HepG2 (cell line): Measurements from ENCODE around the gene BFAR. TPM values are rescaled to one million over a fixed set of nuclear protein-coding genes. Genes with fewer than 3 reads are reported as not detected.

ENCODE experiments used
- ATAC-seq: fragments of 200-7000 bp; cut with Tn5 transposase; 3 replicates; pipeline ENCODE4 v1.9.1; 2020; ENCODE audit warnings: mild to moderate bottlenecking, moderate library complexity
- BruUV-seq: library from RNA; stranded (reverse); fragments of 400-500 nt; replicated peaks from 2 replicates; lab custom pipeline; 2021; lab: Mats Ljungman, UMichigan
- CTCF ChIA-PET: fragments of 300-600 bp; formaldehyde crosslinking; extraction: SDS; loops from one replicate; lab custom pipeline; 2021; ENCODE audit warnings: low total read pairs, inconsistent platforms, low intra/inter-chr PET ratio; lab: Yijun Ruan, JAX
- POLR2A ChIA-PET: fragments of 350-600 bp; sonication (Branson Sonifier 250); formaldehyde crosslinking; loops from one replicate; lab custom pipeline; 2020; ENCODE audit warnings: antibody characterized with exemption, inconsistent platforms; lab: Yijun Ruan, JAX
- DNase-seq: peaks from one replicate; pipeline ENCODE4 v3.0.0-alpha.2; 2015; ENCODE audit warnings: low spot score
- FAIRE-seq: peaks from 3 replicates; lab custom pipeline; 2011; peaks lifted over from hg19 to GRCh38; lab: Jason Lieb, UNC
- H2AFZ ChIP-seq: one replicate; pipeline ENCODE4 v1.6.1; 2011; ENCODE audit warnings: low read length, inconsistent platforms
- H3K27ac ChIP-seq: fragments of 300-600 bp; 3 replicates; pipeline ENCODE4 v1.8.0; 2011; ENCODE audit warnings: mixed run types, mild to moderate bottlenecking, mixed read lengths, low read length, inconsistent platforms; ENCODE audit not compliant: insufficient read depth; ENCODE audit errors: extremely low read length
- H3K27me3 ChIP-seq, 2 experiments: fragments of 200-600 bp in 1 of 2; 2 replicates in 1 of 2; 3 replicates in 1 of 2; pipeline versions ENCODE4 v1.6.0 to v1.8.0; 2011; ENCODE audit warnings: low read length in 2 of 2, mild to moderate bottlenecking in 2 of 2, moderate library complexity in 2 of 2, inconsistent platforms in 1 of 2; ENCODE audit not compliant: insufficient read depth in 2 of 2, control insufficient read depth in 1 of 2
- H3K36me3 ChIP-seq, 2 experiments: fragments of 200-600 bp in 1 of 2; replicated peaks in 1 of 2; 2 replicates in 1 of 2; 3 replicates in 1 of 2; pipeline versions ENCODE4 v1.5.1 to v1.8.0; 2011; ENCODE audit warnings: low read length in 2 of 2, inconsistent platforms in 1 of 2; ENCODE audit not compliant: insufficient read depth in 2 of 2, control insufficient read depth in 1 of 2
- H3K4me1 ChIP-seq: 2 replicates; pipeline ENCODE4 v1.5.1; 2012; ENCODE audit warnings: low read length, inconsistent platforms; ENCODE audit not compliant: insufficient read depth
- H3K4me2 ChIP-seq: 2 replicates; pipeline ENCODE4 v1.6.0; 2011; ENCODE audit warnings: low read depth, low read length, inconsistent platforms
- H3K4me3 ChIP-seq, 3 experiments: fragments of 200-600 bp in 1 of 3; sonication (generic), shearing (Covaris generic) in 1 of 3; replicated peaks in 1 of 3; 2 replicates each; pipeline ENCODE4 v1.5.1; 2011 to 2016; ENCODE audit warnings: low read length in 3 of 3, inconsistent platforms in 2 of 3, low read depth in 2 of 3, mild to moderate bottlenecking in 2 of 3, control low read depth in 1 of 3, mixed read lengths in 1 of 3; ENCODE audit not compliant: insufficient read depth in 1 of 3
- H3K79me2 ChIP-seq: one replicate; pipeline ENCODE4 v1.6.1; 2011; ENCODE audit warnings: low read length, inconsistent platforms; ENCODE audit not compliant: insufficient read depth
- H3K9ac ChIP-seq: 2 replicates; pipeline ENCODE4 v1.6.0; 2011; ENCODE audit warnings: mild to moderate bottlenecking, low read depth, low read length, inconsistent platforms; ENCODE audit not compliant: insufficient read depth
- H3K9me3 ChIP-seq: 2 replicates; pipeline ENCODE4 v1.5.1; 2012; ENCODE audit warnings: mild to moderate bottlenecking, low read length
- H4K20me1 ChIP-seq: 2 replicates; pipeline ENCODE4 v1.6.0; 2011; ENCODE audit warnings: inconsistent platforms, mild to moderate bottlenecking, low read length, moderate library complexity; ENCODE audit not compliant: insufficient read depth
- BHLHE40 ChIP-seq: IDR thresholded peaks from 2 replicates; pipeline ENCODE4 v1.6.1; 2011; ENCODE audit warnings: low read length, improper control_type of control experiment
- EEA1 ChIP-seq: sonication (generic); formaldehyde crosslinking; IDR thresholded peaks from 2 replicates; pipeline ENCODE4 v1.5.1; 2020; ENCODE audit warnings: mild to moderate bottlenecking, missing genetic modification reagents, borderline replicate concordance
- FOXP1 ChIP-seq, 2 experiments: fragments of 450-650 bp in 1 of 2; IDR thresholded peaks; 2 replicates each; pipeline ENCODE4 v1.6.1; 2017 to 2018; ENCODE audit warnings: antibody characterized with exemption in 1 of 2
- ISX ChIP-seq: sonication (generic); formaldehyde crosslinking; conservative IDR thresholded peaks from 2 replicates; pipeline ENCODE4 v1.5.0; 2020; ENCODE audit warnings: missing genetic modification reagents
- MED13 ChIP-seq: sonication (generic); formaldehyde crosslinking; IDR thresholded peaks from 2 replicates; pipeline ENCODE4 v1.5.0; 2020; ENCODE audit warnings: missing genetic modification reagents
- NR3C1 ChIP-seq: sonication (generic); formaldehyde crosslinking; IDR thresholded peaks from 2 replicates; pipeline ENCODE4 v1.4.0; 2020; ENCODE audit warnings: missing genetic modification reagents
- RBFOX2 ChIP-seq: fragments of 200-400 bp; formaldehyde crosslinking; IDR thresholded peaks from 2 replicates; pipeline ENCODE4 v1.6.1; 2017; ENCODE audit warnings: low read depth, mild to moderate bottlenecking, low read length
- SRY ChIP-seq: sonication (generic); formaldehyde crosslinking; IDR thresholded peaks from 2 replicates; pipeline ENCODE4 v1.8.0; 2022; ENCODE audit warnings: mild to moderate bottlenecking, missing genetic modification reagents
- STAG1 ChIP-seq: sonication (generic); formaldehyde crosslinking; IDR thresholded peaks from 2 replicates; pipeline ENCODE4 v1.4.0; 2020; ENCODE audit warnings: missing genetic modification reagents
- ZNF124 ChIP-seq: sonication (generic); formaldehyde crosslinking; IDR thresholded peaks from 2 replicates; pipeline ENCODE4 v1.4.0; 2020; ENCODE audit warnings: missing genetic modification reagents
- ZNF552 ChIP-seq: sonication (generic); formaldehyde crosslinking; IDR thresholded peaks from 2 replicates; pipeline ENCODE4 v1.9.0; 2022; ENCODE audit warnings: missing genetic modification reagents, mild to moderate bottlenecking, borderline replicate concordance
- ZNF746 ChIP-seq: sonication (generic); formaldehyde crosslinking; IDR thresholded peaks from 2 replicates; pipeline ENCODE4 v1.8.0; 2022; ENCODE audit warnings: mild to moderate bottlenecking, missing genetic modification reagents
- ZNF790 ChIP-seq: sonication (generic); formaldehyde crosslinking; IDR thresholded peaks from 2 replicates; pipeline ENCODE4 v1.8.0; 2022; ENCODE audit warnings: missing genetic modification reagents, mild to moderate bottlenecking, borderline replicate concordance
- WGBS: methylation state at CpG from one replicate; pipeline ENCODE4 v1.1.6; 2017; ENCODE audit warnings: low lambda C conversion rate; 5-methylcytosine and 5-hydroxymethylcytosine counted together
- in situ Hi-C: cut with HindIII; loops from 2 replicates; pipeline ENCODE4 v1.10.0; 2017; ENCODE audit warnings: low pct_unique_long_range_greater_than_20kb; ENCODE audit not compliant: extremely low pct_ligation_motif_present
- intact Hi-C: fragments of 100-400 bp; cut with micrococcal nuclease; formaldehyde crosslinking; loops from one replicate; pipeline ENCODE4 v1.10.0; 2022; ENCODE audit not compliant: unreplicated experiment
- polyA plus RNA-seq, 8 experiments: library from polyadenylated mRNA; depleted of rRNA in 3 of 8; stranded (reverse) in 7 of 8; unstranded in 1 of 8; fragments of >200 nt; fragmentation: Illumina TruSeq in 4 of 8; extraction: Trizol in 4 of 8; gene quantifications; 2 replicates each; pipeline versions ENCODE4 v1.2.1 to v1.2.3, GENCODE V29; 2011 to 2016; ENCODE audit warnings: low read depth in 4 of 8, missing spikeins in 1 of 8, mixed read lengths in 1 of 8; ENCODE audit not compliant: insufficient read depth in 1 of 8
- total RNA-seq, 5 experiments: library from RNA; depleted of rRNA; stranded (reverse); fragments of >200 nt; fragmentation: Illumina TruSeq; extraction: Trizol; gene quantifications; 2 replicates each; pipeline ENCODE4 v1.2.3, GENCODE V29; 2016; ENCODE audit warnings: low read depth in 1 of 5
- TF ChIP-seq, protein P1 (sequence below): IDR thresholded peaks from 2 replicates; pipeline ENCODE4 v1.6.1; 2016; ENCODE audit warnings: missing genetic modification reagents, missing compliant biosample characterization
- TF ChIP-seq, protein P2 (sequence below): IDR thresholded peaks from 2 replicates; pipeline ENCODE4 v1.6.1; 2016

The BFAR gene
- total and polyA plus RNA-seq, 2 of the 13 experiments (the other 11 are each of a cell fraction or from before 2014, with no cell fraction given), result 96.9 to 120 TPM

DNA sequence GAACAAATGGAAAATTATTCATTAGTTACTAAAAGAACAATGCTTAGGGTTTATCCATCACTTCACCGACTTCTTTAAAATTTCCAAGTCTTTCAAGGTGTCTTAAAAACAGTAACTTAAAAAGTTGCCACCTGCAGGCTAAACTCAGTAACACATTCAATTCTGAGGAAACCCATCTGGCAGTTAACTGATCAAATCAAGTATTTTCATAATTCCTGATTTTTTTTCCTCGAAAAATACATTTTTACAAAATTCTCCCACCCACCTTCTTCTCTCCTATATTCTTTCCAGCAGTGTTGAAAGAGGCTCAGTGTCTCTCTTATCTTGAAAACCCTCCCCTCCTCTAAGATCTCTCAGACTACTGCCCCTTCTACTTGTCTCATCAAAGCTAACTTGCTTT is 32.6 kb upstream of the BFAR start (continued):
- TF ChIP-seq STAG1 (CRISPR knock-in tag) (peak; percentile 40), ISX (CRISPR knock-in tag) (no peak)
- TF ChIP-seq, all 625 proteins: peak for 4

DNA sequence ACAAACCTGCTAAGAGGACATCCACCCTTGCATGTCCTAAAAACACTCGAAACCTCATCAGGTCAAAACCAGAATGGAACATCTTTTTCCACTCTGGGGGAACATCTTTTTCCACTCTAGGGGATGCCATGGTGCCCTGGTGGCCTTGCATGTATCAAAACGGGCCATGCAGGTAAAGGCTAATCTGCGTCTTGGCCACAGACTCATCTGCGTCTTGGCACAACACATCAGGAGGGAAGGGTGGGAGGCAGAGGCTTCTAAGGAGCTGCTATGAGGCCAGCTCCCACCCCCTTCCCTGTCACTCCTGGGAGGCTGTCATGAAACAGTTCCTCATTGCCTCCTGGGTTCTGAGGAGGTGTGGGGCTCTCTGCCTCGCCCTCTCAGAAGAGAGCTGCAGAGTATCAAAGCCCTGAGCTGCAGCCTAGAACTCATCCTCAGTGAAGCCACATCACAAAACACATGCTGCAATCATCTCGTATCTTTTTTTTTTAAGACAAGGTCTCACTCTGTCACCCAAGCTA is 30.2 kb upstream of the BFAR start:
- no TSS peak for BruUV-seq
- POLR2A ChIA-PET, result no interaction called here
- Histone ChIP-seq H3K9ac (no peak overlapping the region), H3K4me3 (no peak overlapping the region), H3K36me3 (peaks cover 35 to 81% of the 10 kb centered on the region in 2 experiments), H3K79me2 (no peaks in the 10 kb centered on the region), H3K4me2 (no peak overlapping the region), H3K27ac (no peak overlapping the region), H3K27me3 (no peaks in the 10 kb centered on the region), H2AFZ (no peak overlapping the region), H4K20me1 (no peaks in the 10 kb centered on the region), H3K4me1 (peaks cover 4% of the 10 kb centered on the region), H3K9me3 (no peaks in the 10 kb centered on the region)
- DNase-seq (no peak), ATAC-seq (no peak; the same call in 2 of the 3 replicates), FAIRE-seq (no peak)
- 96% methylated on average over 6 of the region's 6 CpGs for WGBS
- TF ChIP-seq EEA1, result 0 out of 2 replicates have a peak, but pooled peaks have one; percentile 35
- TF ChIP-seq ZNF746 (CRISPR knock-in tag), result no peak
- intact Hi-C loops (no loop called here), in situ Hi-C loops (no loop called here)
- CTCF ChIA-PET, result no interaction called here

DNA sequence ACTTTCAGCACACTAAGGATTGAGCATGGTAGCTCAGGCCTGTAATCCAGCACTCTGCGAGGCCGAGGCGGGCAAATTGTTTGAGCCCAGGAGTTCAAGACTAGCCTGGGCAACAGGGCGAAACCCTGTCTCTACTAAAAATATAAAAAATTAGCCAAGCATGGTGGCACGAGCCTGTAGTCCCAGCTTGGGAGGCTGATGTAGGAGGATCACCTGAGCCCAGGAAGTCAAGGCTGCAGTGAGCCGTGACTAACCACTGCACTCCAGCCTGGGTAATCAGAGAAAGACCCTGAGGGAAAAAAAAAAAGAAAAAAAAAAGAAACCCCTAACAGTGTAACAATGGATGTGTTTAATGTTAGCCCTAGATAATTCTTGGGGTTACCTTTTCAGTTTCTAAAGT is 26.6 kb upstream of the BFAR start:
- no peak overlapping the region for H2AFZ ChIP-seq
- no peaks in the 10 kb centered on the region for H3K9me3 ChIP-seq
- WGBS, result 97% methylated on average over 6 of the region's 6 CpGs
- DNase-seq, result no peak
- H4K20me1 ChIP-seq, result no peaks in the 10 kb centered on the region
- H3K36me3 ChIP-seq, result peaks cover 28 to 85% of the 10 kb centered on the region in 2 experiments
- H3K27ac ChIP-seq, result no peak overlapping the region
- in situ Hi-C loops (no loop called here), intact Hi-C loops (no loop called here)
- no peak overlapping the region for H3K4me2 ChIP-seq
- FAIRE-seq, result no peak
- no TSS peak for BruUV-seq
- H3K27me3 ChIP-seq, result no peaks in the 10 kb centered on the region
- ATAC-seq, result no peak
- POLR2A ChIA-PET, result interaction anchor here (1.6 kb wide), 1 partner anchor 24 kb away, joined by 4 read pairs; the partner anchor contains the start of gene PARN
- no peak overlapping the region for H3K9ac ChIP-seq
- CTCF ChIA-PET, result no interaction called here
- H3K4me3 ChIP-seq, result no peak overlapping the region
- peaks cover 27% of the 10 kb centered on the region for H3K4me1 ChIP-seq
- no peaks in the 10 kb centered on the region for H3K79me2 ChIP-seq
- TF ChIP-seq, protein P1, sequence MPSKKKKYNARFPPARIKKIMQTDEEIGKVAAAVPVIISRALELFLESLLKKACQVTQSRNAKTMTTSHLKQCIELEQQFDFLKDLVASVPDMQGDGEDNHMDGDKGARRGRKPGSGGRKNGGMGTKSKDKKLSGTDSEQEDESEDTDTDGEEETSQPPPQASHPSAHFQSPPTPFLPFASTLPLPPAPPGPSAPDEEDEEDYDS (CRISPR knock-in tag), result no peak
- TF ChIP-seq RBFOX2 (no peak), ZNF790 (CRISPR knock-in tag) (no peak), MED13 (CRISPR knock-in tag) (no peak), BHLHE40 (no peak), FOXP1 (IDR thresholded peaks at IDR 0.05) (no peak), FOXP1 (CRISPR knock-in tag; IDR thresholded peaks at IDR 0.05) (no peak), ZNF124 (CRISPR knock-in tag) (no peak), ZNF552 (CRISPR knock-in tag) (no peak), NR3C1 (no peak), SRY (CRISPR knock-in tag) (no peak)
- TF ChIP-seq, protein P2, sequence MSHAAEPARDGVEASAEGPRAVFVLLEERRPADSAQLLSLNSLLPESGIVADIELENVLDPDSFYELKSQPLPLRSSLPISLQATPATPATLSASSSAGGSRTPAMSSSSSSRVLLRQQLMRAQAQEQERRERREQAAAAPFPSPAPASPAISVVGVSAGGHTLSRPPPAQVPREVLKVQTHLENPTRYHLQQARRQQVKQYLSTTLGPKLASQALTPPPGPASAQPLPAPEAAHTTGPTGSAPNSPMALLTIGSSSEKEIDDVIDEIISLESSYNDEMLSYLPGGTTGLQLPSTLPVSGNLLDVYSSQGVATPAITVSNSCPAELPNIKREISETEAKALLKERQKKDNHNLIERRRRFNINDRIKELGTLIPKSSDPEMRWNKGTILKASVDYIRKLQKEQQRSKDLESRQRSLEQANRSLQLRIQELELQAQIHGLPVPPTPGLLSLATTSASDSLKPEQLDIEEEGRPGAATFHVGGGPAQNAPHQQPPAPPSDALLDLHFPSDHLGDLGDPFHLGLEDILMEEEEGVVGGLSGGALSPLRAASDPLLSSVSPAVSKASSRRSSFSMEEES (CRISPR knock-in tag), result no peak
